Measurements from ENCODE around the gene PPP1R15B. TPM values are rescaled to one million over a fixed set of nuclear protein-coding genes. Genes with fewer than 3 reads are reported as not detected.

Gene PPP1R15B
- polyA plus RNA-seq, 2 of the 4 experiments (the other 2 are of a cell fraction), result 26.9 to 51.9 TPM

DNA sequence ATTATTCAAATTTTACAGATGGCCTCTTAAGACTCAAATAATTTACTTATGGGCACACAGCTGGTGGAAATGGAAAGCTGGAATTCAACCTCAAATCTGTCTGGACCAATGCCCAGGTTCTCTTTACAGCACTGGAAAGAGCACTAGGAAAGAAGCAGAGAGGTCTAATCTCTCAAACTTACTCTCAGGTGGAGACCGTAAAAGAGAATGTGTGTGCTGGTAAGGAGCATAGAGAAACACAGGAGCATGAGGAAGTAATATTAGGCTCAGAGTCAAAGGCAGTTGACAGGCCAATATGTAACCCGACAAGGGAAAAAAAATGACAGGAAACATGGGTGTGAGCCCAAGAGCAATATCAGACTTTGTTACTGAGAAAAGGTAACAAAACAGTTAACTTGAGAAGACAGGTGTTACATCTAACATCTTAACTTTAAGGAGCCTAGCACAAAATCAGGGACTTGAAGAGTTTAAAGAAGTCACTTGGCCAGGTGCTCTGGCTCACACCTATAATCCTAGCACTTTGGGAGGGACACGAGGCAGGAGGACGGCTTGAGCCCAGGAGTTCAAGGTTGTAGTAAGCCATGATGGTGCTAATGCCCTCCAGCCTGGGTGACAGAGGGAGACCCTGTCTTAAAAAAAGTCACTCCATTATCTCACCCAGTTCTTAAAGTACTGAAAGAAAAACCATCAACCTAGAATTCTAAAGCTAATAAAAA, 20.7 kb downstream of the PPP1R15B start:
- H3K4me2 ChIP-seq, result no peak overlapping the region
- ChIA-PET POLR2A (no interaction called here), CTCF (interaction anchor here (0.6 to 6.8 kb wide), 9 partner anchors 8 to 521 kb away, joined by 3 to 85 read pairs (median 3); no protein-coding TSS in a partner anchor)
- no peak for ATAC-seq
- H3K4me1 ChIP-seq, result no peaks in the 10 kb centered on the region
- no peak for FAIRE-seq
- H3K4me3 ChIP-seq, result no peak overlapping the region
- no peak overlapping the region for H3K27ac ChIP-seq
- TF ChIP-seq, protein P1, sequence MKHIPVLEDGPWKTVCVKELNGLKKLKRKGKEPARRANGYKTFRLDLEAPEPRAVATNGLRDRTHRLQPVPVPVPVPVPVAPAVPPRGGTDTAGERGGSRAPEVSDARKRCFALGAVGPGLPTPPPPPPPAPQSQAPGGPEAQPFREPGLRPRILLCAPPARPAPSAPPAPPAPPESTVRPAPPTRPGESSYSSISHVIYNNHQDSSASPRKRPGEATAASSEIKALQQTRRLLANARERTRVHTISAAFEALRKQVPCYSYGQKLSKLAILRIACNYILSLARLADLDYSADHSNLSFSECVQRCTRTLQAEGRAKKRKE (CRISPR knock-in tag; IDR thresholded peaks at IDR 0.05; ENCODE audit: low read depth), result no peak
- TF ChIP-seq RAD21 (conservative IDR thresholded peaks at IDR 0.05 in 1 of 2, IDR thresholded peaks at IDR 0.05 in 1 of 2) (no peak), KDM5A (IDR thresholded peaks at IDR 0.05) (no peak), ZC3H11A (IDR thresholded peaks at IDR 0.05) (no peak), FOSL2 (IDR thresholded peaks at IDR 0.05) (no peak), FOSL2 (CRISPR knock-in tag; IDR thresholded peaks at IDR 0.05) (no peak), MAFK (IDR thresholded peaks at IDR 0.05; ENCODE audit: partially characterized antibody) (no peak), RFX5 (IDR thresholded peaks at IDR 0.05) (no peak), NR3C1 (IDR thresholded peaks at IDR 0.05) (no peak), EP300 (IDR thresholded peaks at IDR 0.05) (no peak), ESRRA (IDR thresholded peaks at IDR 0.05; ENCODE audit: borderline replicate concordance, low read length) (no peak), HOXB13 (CRISPR knock-in tag; IDR thresholded peaks at IDR 0.05; ENCODE audit: low read depth) (no peak), HOXA7 (CRISPR knock-in tag; IDR thresholded peaks at IDR 0.05) (no peak), GATA3 (IDR thresholded peaks at IDR 0.05; ENCODE audit: borderline replicate concordance) (no peak)
- TF ChIP-seq, protein P2, sequence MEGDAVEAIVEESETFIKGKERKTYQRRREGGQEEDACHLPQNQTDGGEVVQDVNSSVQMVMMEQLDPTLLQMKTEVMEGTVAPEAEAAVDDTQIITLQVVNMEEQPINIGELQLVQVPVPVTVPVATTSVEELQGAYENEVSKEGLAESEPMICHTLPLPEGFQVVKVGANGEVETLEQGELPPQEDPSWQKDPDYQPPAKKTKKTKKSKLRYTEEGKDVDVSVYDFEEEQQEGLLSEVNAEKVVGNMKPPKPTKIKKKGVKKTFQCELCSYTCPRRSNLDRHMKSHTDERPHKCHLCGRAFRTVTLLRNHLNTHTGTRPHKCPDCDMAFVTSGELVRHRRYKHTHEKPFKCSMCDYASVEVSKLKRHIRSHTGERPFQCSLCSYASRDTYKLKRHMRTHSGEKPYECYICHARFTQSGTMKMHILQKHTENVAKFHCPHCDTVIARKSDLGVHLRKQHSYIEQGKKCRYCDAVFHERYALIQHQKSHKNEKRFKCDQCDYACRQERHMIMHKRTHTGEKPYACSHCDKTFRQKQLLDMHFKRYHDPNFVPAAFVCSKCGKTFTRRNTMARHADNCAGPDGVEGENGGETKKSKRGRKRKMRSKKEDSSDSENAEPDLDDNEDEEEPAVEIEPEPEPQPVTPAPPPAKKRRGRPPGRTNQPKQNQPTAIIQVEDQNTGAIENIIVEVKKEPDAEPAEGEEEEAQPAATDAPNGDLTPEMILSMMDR (IDR thresholded peaks at IDR 0.05), result no peak
- TF ChIP-seq, protein P3, sequence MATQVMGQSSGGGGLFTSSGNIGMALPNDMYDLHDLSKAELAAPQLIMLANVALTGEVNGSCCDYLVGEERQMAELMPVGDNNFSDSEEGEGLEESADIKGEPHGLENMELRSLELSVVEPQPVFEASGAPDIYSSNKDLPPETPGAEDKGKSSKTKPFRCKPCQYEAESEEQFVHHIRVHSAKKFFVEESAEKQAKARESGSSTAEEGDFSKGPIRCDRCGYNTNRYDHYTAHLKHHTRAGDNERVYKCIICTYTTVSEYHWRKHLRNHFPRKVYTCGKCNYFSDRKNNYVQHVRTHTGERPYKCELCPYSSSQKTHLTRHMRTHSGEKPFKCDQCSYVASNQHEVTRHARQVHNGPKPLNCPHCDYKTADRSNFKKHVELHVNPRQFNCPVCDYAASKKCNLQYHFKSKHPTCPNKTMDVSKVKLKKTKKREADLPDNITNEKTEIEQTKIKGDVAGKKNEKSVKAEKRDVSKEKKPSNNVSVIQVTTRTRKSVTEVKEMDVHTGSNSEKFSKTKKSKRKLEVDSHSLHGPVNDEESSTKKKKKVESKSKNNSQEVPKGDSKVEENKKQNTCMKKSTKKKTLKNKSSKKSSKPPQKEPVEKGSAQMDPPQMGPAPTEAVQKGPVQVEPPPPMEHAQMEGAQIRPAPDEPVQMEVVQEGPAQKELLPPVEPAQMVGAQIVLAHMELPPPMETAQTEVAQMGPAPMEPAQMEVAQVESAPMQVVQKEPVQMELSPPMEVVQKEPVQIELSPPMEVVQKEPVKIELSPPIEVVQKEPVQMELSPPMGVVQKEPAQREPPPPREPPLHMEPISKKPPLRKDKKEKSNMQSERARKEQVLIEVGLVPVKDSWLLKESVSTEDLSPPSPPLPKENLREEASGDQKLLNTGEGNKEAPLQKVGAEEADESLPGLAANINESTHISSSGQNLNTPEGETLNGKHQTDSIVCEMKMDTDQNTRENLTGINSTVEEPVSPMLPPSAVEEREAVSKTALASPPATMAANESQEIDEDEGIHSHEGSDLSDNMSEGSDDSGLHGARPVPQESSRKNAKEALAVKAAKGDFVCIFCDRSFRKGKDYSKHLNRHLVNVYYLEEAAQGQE (IDR thresholded peaks at IDR 0.05), result no peak
- TF ChIP-seq, protein P4, sequence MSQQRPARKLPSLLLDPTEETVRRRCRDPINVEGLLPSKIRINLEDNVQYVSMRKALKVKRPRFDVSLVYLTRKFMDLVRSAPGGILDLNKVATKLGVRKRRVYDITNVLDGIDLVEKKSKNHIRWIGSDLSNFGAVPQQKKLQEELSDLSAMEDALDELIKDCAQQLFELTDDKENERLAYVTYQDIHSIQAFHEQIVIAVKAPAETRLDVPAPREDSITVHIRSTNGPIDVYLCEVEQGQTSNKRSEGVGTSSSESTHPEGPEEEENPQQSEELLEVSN (IDR thresholded peaks at IDR 0.05; ENCODE audit: borderline replicate concordance, low read depth), result no peak
- TF ChIP-seq, protein P5, sequence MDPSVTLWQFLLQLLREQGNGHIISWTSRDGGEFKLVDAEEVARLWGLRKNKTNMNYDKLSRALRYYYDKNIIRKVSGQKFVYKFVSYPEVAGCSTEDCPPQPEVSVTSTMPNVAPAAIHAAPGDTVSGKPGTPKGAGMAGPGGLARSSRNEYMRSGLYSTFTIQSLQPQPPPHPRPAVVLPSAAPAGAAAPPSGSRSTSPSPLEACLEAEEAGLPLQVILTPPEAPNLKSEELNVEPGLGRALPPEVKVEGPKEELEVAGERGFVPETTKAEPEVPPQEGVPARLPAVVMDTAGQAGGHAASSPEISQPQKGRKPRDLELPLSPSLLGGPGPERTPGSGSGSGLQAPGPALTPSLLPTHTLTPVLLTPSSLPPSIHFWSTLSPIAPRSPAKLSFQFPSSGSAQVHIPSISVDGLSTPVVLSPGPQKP (IDR thresholded peaks at IDR 0.05; ENCODE audit: low read depth, low read length), result no peak
- 95% methylated on average over 4 of the region's 4 CpGs for WGBS (ENCODE audit: missing lambda C conversion rate)
- DNase-seq (ENCODE audit: low read depth in 1 of 2, low spot score in 1 of 2), result no peak
- no peaks in the 10 kb centered on the region for H3K9me3 ChIP-seq

All from A549 (cell line).